ENCODE measurements around the gene PERCC1. TPM values are rescaled to one million over a fixed set of nuclear protein-coding genes. Genes with fewer than 3 reads are reported as not detected.

The PERCC1 gene
- total and polyA plus RNA-seq, 9 of the 15 experiments (the other 6 are each of a cell fraction or from before 2014, with no cell fraction given): not detected

DNA sequence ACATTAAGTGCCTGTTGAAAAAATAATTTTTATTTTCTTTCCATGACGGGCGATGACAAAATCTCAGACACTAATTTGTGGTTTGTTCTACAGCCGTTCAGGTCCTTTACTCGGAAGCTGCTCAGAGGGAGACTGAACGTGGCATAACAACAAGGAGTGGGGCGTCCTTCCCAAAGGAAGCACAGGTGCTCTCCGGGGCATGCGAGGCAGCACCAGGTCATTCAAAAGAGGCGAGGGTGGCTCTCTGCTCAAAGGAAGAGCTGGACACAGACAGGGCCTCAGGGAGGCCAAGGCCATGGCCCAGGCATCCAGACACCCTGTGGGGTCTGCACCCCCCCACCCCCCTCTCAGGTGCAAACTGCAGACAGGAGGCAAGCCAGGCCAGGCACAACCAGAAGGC, 32.5 kb upstream of the PERCC1 start:
- in situ Hi-C loops (cut with MboI) (no loop called here), intact Hi-C loops (cut with micrococcal nuclease) (no loop called here)
- Histone ChIP-seq H3K4me2 (ENCODE audit: insufficient read depth, low read length) (no peak overlapping the region), H3K27ac (ENCODE audit: extremely low read depth, low read depth, low read length) (no peak overlapping the region), H3K9ac (ENCODE audit: insufficient read depth in 1 of 2, low read depth in 2 of 2, low read length in 2 of 2) (peak overlapping the region in 1 of 2 experiments; percentile 64; a peak in 1 of 4 replicates), H3K27me3 (ENCODE audit: control insufficient read depth in 2 of 2, insufficient read depth in 2 of 2, low read length in 2 of 2) (no peaks in the 10 kb centered on the region), H3K4me1 (replicated peaks in 1 of 2; ENCODE audit: control insufficient read depth in 2 of 2, insufficient read depth in 2 of 2, low read length in 2 of 2) (peaks cover 0 to 43% of the 10 kb centered on the region in 2 experiments; a peak in 2 of 5 replicates), H3K9me1 (ENCODE audit: control insufficient read depth, insufficient read depth, low read length) (no peaks in the 10 kb centered on the region), H3K36me3 (ENCODE audit: control insufficient read depth, insufficient read depth, low read length) (no peaks in the 10 kb centered on the region), H4K20me1 (replicated peaks; ENCODE audit: control insufficient read depth, insufficient read depth, low read length) (no peaks in the 10 kb centered on the region; the same call in 1 of the 2 replicates), H3K79me2 (ENCODE audit: control insufficient read depth, insufficient read depth, low read length) (no peaks in the 10 kb centered on the region), H3K4me3 (no peak overlapping the region), H2AFZ (ENCODE audit: low read depth, low read length) (no peak overlapping the region), H3K9me3 (replicated peaks; ENCODE audit: control insufficient read depth, insufficient read depth, low read depth, low read length) (no peaks in the 10 kb centered on the region)
- no peak for ATAC-seq
- CTCF ChIA-PET (ENCODE audit: low intra/inter-chr PET ratio): no interaction called here
- FAIRE-seq: no peak
- WGBS (ENCODE audit: insufficient coverage, low coverage, missing lambda C conversion rate): 61% methylated on average over 9 of the region's 9 CpGs
- POLR2A ChIA-PET: interaction anchor here (0.7 to 1.5 kb wide), 3 partner anchors 10 to 20 kb away, joined by 3 to 4 read pairs (median 3); no protein-coding TSS in a partner anchor
- TF ChIP-seq ZNF707 (CRISPR knock-in tag; conservative IDR thresholded peaks at IDR 0.05) (0 out of 2 replicates have a peak, but pooled peaks have one; percentile 52), TAF7 (tag; IDR thresholded peaks at IDR 0.05) (no peak)
- DNase-seq (ENCODE audit: extremely low read depth in 1 of 4, low spot score in 3 of 4): no peak
- BruUV-seq (replicated peaks): no TSS peak

- no peak for FAIRE-seq
- CTCF ChIA-PET (ENCODE audit: low intra/inter-chr PET ratio): interaction anchor here (0.6 kb wide), 1 partner anchor 35 kb away, joined by 3 read pairs; no protein-coding TSS in a partner anchor
- 77% methylated on average over 34 of the region's 38 CpGs for WGBS (ENCODE audit: insufficient coverage, low coverage, missing lambda C conversion rate)
These were observed 31.9 kb upstream of the PERCC1 start for GRCh38 chr16:1398826-1399581.

More at GRCh38 chr16:1398826-1399581, 31.9 kb upstream of the PERCC1 start:
- Histone ChIP-seq H3K4me2 (ENCODE audit: insufficient read depth, low read length) (no peak overlapping the region), H3K9ac (ENCODE audit: insufficient read depth in 1 of 2, low read depth in 2 of 2, low read length in 2 of 2) (peak overlapping the region in 1 of 2 experiments; percentile 64; a peak in 2 of 4 replicates), H3K9me3 (replicated peaks; ENCODE audit: control insufficient read depth, insufficient read depth, low read depth, low read length) (no peaks in the 10 kb centered on the region), H2AFZ (ENCODE audit: low read depth, low read length) (no peak overlapping the region), H4K20me1 (replicated peaks; ENCODE audit: control insufficient read depth, insufficient read depth, low read length) (no peaks in the 10 kb centered on the region; the same call in 1 of the 2 replicates), H3K27me3 (ENCODE audit: control insufficient read depth in 2 of 2, insufficient read depth in 2 of 2, low read length in 2 of 2) (no peaks in the 10 kb centered on the region), H3K4me3 (no peak overlapping the region), H3K9me1 (ENCODE audit: control insufficient read depth, insufficient read depth, low read length) (no peaks in the 10 kb centered on the region), H3K36me3 (ENCODE audit: control insufficient read depth, insufficient read depth, low read length) (no peaks in the 10 kb centered on the region), H3K27ac (ENCODE audit: extremely low read depth, low read depth, low read length) (no peak overlapping the region), H3K79me2 (ENCODE audit: control insufficient read depth, insufficient read depth, low read length) (no peaks in the 10 kb centered on the region), H3K4me1 (replicated peaks in 1 of 2; ENCODE audit: control insufficient read depth in 2 of 2, insufficient read depth in 2 of 2, low read length in 2 of 2) (peaks cover 0 to 42% of the 10 kb centered on the region in 2 experiments; a peak in 2 of 5 replicates)
- ATAC-seq (no peak), DNase-seq (ENCODE audit: extremely low read depth in 1 of 4, low spot score in 3 of 4) (no peak)
- in situ Hi-C loops (cut with MboI) (no loop called here), intact Hi-C loops (cut with micrococcal nuclease) (no loop called here)
- no TSS peak for BruUV-seq (replicated peaks)
- TF ChIP-seq BDP1 (IDR thresholded peaks at IDR 0.05; ENCODE audit: insufficient read depth, insufficient read length): no peak
- peak; percentile 39 for TF ChIP-seq POLR2G (IDR thresholded peaks at IDR 0.05; ENCODE audit: low read depth, low read length)
- POLR2A ChIA-PET: interaction anchor here (0.7 to 1.5 kb wide), 3 partner anchors 9 to 21 kb away, joined by 3 to 4 read pairs (median 3); no protein-coding TSS in a partner anchor

All from K562 (cell line).